Stimulated activated CD8-positive, alpha-beta memory T cell treated with anti-CD3 and anti-CD28 coated beads, Interleukin-12 subunit alpha, Interleukin-12 subunit beta, amount 100 ng/mL, for 4 hours (primary cell): ENCODE measurements around the gene PIP5KL1.
"Not testable (repeated sequence)": the region's sequence is repeated elsewhere in the genome, so short reads cannot be mapped to it uniquely, and the experiment has no call there.

Source experiments
- DNase-seq: peaks from one replicate; pipeline ENCODE4 v3.0.0-alpha.2; 2020; ENCODE audit warnings: low read depth

PIP5KL1 gene

DNA sequence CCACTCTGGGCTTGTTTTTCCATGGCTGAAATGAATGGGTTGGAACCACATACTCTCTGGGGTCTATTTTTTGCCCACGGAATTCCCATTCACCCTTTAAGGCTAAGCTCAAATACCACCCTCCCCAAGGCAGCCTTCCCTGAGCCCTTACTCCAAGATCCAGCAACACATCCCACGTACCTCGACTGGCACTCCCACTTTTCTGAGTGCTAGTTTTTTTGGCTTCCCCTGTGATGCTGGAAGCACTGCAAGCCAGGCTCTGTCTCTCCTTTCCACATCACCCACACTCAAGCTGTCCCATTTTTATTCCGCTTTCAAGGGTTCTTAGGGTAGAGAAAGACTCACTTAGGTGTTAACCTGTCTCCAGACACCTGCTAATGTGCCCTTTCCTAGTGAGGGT, 37.2 kb downstream of the PIP5KL1 start:
- no peak for DNase-seq

GRCh38 chr9:127892831-127893230, 37.7 kb downstream of the PIP5KL1 start:
- DNase-seq: no peak

GRCh38 chr9:127890053-127890452, 40.5 kb downstream of the PIP5KL1 start:
- DNase-seq: no peak

- no peak for DNase-seq
These were observed 42.8 kb downstream of the PIP5KL1 start for GRCh38 chr9:127887792-127888191.

GRCh38 chr9:127886401-127886972, 44.1 kb downstream of the PIP5KL1 start:
- DNase-seq: no peak

DNA sequence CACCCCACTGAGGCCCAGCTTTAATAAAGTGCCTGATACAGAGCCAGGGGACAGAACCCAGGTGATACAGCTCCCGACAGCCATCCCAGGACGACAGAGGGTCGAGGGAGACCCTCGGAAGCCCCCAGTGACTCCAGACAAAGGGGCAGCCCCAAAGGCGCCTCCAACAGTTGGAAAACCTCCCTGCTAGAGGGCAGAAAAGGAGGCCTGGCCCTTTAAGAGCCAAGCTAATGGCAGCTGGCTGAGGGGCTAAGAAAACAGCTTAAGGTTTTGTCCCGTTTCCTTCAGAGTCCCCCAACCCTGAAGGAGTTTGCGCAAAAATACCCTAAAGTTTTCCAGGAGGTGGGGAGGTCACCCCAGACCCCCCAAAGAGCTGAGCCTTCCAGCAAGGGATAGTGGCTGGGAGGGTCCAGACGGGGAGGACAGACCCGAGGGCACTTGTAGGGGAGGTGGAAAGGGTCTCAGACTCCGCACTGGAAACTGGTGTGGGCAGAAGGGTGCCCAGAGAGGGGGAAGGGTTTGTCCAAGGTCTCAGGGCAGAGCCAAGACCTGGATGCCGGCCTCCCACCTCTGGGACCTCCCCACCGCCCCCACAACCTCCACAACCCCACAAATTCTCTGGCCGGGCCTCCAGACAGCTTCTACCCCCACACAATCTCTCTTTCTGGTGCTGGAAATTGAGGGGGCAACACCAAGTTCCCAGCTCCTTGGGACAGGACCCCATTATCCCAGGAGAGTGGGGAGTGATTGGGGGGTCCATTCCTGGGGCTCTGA, 44.9 kb downstream of the PIP5KL1 start:
- no peak for DNase-seq

GRCh38 chr9:127884976-127885490, 45.5 kb downstream of the PIP5KL1 start:
- no peak for DNase-seq

DNA sequence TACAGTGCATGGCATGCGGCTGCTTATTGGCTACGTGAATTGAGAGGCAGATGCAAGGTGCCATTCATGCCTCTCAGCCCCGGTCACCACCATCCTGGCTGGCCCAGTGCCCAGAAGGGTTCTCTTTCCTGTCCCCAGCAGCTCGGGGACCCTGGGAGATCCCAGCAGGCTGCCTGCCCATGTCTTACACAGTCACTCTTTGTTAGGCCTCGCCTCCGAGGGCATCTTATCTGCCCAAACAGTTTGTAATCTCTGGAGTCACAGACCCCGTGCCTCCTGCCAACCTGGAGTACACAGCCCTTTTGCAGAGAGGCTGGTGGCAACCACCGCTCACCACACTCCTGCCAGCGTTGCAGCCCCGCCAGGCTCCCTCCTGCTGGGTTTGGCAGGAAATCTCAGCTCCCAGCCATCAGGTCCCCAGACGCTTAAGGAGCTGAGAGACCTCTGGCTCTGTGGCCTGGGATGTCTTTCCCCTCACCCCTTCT, 46.1 kb downstream of the PIP5KL1 start:
- no peak for DNase-seq

GRCh38 chr9:127883959-127884358, 46.6 kb downstream of the PIP5KL1 start:
- DNase-seq: no peak

- DNase-seq: not testable (repeated sequence)
These were observed 48.9 kb downstream of the PIP5KL1 start for GRCh38 chr9:127881715-127882114.

DNA sequence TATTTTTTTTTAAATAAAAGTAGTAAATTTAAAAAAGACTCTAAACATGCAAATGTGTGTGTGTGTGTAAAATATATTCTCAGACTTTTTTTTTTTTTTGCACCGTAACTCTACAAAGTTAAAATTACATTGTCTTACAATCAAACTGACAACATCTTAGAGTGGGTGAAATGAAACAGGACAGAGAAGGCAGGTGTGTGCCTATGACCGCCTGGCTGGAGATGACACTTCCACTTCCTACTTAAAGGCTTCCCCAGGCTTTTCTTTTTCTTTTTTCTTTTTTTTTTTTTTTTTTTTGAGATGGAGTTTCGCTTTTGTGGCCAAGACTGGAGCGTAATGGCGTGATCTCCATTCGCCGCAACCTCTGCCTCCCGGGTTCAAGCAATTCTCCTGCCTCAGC, 50.4 kb downstream of the PIP5KL1 start:
- DNase-seq: no peak

- DNase-seq: no peak
These were observed 51.8 kb downstream of the PIP5KL1 start for GRCh38 chr9:127878652-127879390.

GRCh38 chr9:127878001-127878651, 52.5 kb downstream of the PIP5KL1 start:
- DNase-seq: no peak

DNA sequence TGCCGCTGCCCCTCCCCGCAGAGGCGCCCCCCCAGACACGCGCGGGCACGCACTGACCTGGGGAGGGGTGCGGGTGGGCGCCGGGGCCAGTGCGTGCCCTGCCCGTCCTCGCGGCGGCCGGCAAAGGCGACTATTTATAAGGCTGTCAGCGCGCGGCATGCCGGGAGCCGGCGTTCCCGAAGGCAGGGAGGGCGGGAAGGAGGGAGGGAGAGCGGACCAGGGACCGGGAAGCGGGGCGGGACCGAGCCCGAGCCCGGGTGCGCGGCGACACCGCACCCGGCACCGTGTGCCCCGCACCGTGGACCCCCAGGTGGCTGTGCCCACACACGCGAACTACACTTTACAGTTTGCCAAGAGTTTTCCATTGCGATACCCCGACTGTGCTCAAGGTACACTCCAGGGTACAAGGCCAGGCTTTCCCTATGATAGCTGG, 53.0 kb downstream of the PIP5KL1 start, which contains the start of gene AK1:
Gene AK1 (minus strand): TSS at position 110 of the 433 bp plus-strand sequence. CDS start 3,058 bp downstream, outside the sequence.
- no peak for DNase-seq

DNA sequence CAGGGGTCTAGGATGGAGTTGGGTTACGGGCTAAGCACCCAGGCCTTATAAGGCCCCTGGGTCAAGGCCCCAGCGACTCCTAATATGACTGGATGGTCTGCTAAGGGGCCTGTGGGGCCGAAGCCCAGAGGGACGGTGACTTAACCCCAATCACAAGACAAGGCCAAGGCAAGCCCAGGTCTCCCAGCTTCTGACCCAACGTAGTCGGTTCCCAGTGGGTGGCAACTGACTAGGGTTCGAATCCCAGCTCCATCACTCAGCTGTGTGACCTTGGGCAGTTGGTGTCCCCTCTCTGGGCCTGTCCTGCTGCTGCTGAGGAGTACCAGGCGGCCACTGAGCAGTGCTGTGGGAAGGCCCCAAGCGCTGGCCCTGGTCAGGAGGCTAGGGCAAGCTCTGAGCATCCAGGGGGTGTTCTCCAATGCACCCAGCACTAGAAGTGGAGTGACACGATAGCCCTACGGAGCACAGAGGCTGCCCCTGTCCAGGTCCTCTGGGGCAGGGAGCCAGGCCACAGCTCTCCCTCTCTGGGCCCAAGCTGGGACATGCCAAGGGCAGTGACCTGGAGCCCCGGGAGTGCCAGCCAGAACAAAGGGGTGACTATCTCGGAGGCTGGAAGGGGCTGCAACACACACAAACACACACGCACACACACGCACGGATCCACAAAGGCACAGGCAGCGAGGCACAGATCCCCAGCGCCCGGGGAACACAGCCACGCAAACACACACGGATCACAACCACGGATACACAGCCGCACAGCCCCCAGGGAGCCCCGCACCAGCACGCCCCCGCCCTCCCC, 53.6 kb downstream of the PIP5KL1 start:
- no peak for DNase-seq

GRCh38 chr9:127876026-127876763, 54.4 kb downstream of the PIP5KL1 start:
- DNase-seq: no peak

- no peak for DNase-seq
These were observed 55.1 kb downstream of the PIP5KL1 start for GRCh38 chr9:127875306-127875966.

- DNase-seq: no peak
These were observed 56.0 kb downstream of the PIP5KL1 start for GRCh38 chr9:127874301-127875221.

DNA sequence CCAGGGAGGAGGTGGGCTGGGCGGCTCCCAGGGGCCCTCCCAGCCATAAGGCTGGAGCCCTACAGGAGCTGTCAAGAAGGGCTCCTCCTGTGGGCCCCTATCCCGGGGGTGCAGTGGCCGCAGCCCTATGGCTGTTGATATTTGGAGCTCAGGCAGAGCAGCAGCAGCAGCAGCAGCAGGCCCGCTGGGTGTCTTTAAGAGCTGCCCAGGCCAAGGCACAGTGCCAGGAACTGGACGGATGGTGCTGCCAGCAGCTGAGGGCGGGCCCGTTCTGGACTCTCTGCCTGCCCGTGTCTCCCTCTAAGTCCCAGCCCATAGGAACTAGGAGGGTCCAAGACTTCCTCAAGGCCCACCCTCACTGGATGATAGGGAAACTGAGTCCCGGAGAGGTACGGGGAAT, 56.7 kb downstream of the PIP5KL1 start:
- DNase-seq: no peak
